ENCODE data around the gene LRRC49. TPM values are rescaled to one million over a fixed set of nuclear protein-coding genes. Genes with fewer than 3 reads are reported as not detected.

Gene LRRC49
- total RNA-seq, 5 donors from 2014 or later (not counting 1 experiment from before 2014, with no cell fraction given), result 0.16 to 0.77 (median 0.51) TPM; not detected in 1

Other genes starting within 250 kb of the LRRC49 start
- gene UACA, start 129.3 kb upstream of the LRRC49 start, total RNA-seq, result 1 to 10 TPM in 1 of 5 donors, under 1 TPM in 4; 0.08 to 1.3 (median 0.70) TPM
- gene LARP6, start 38.7 kb upstream of the LRRC49 start, total RNA-seq, result under 1 TPM in 2 of 5 donors, not detected in 3; 0.41 to 0.49 TPM
- under 1 TPM in 2 of 5 donors, not detected in 3; 0.33 TPM for gene THAP10, start 393 bp upstream of the LRRC49 start, total RNA-seq
- gene THSD4, start 222.6 kb downstream of the LRRC49 start, total RNA-seq, result under 1 TPM in 3 of 5 donors, not detected in 2; 0.03 to 0.23 (median 0.18) TPM

Data from T-cell (primary cell).